AG20443 (cell line): ENCODE data around the gene ZNF581.

Experiments used
- DNase-seq: peaks from one replicate; pipeline ENCODE4 v3.0.0; 2012; ENCODE audit warnings: low spot score, mixed read lengths

ZNF581 gene

GRCh38 chr19:55643003-55643886 is at the start of gene ZNF581:
Gene ZNF581, plus strand, starts transcription at chr19:55643649. Its CDS starts 923 bp downstream, at chr19:55644572.
- peak; percentile 85 for DNase-seq

- no peak for DNase-seq
Measured at GRCh38 chr19:55594996-55595545, 48.4 kb upstream of the ZNF581 start.

GRCh38 chr19:55596304-55596703 is 47.1 kb upstream of the ZNF581 start:
- no peak for DNase-seq

- no peak for DNase-seq
Measured at GRCh38 chr19:55597501-55597921, 45.9 kb upstream of the ZNF581 start.

- no peak for DNase-seq
Measured at GRCh38 chr19:55598034-55598433, 45.4 kb upstream of the ZNF581 start.

GRCh38 chr19:55598719-55599467 is 44.6 kb upstream of the ZNF581 start:
- peak; percentile 90 for DNase-seq

GRCh38 chr19:55599468-55599841 is 44.0 kb upstream of the ZNF581 start, which contains the start of gene FIZ1:
Gene FIZ1, minus strand, starts transcription at chr19:55599517. Its CDS starts 1,652 bp downstream, at chr19:55597865.
- DNase-seq: peak; percentile 92

- DNase-seq: peak; percentile 89
Measured at GRCh38 chr19:55599842-55600661, 43.4 kb upstream of the ZNF581 start, which contains the start of gene ZNF524. Gene ZNF524, plus strand, starts transcription at chr19:55600288. Its CDS starts 1,825 bp downstream, at chr19:55602113.

GRCh38 chr19:55600662-55601028 is 42.8 kb upstream of the ZNF581 start:
- DNase-seq: no peak

- no peak for DNase-seq
Measured at GRCh38 chr19:55601084-55601483, 42.4 kb upstream of the ZNF581 start.

- no peak for DNase-seq
Measured at GRCh38 chr19:55602104-55603001, 41.1 kb upstream of the ZNF581 start.

GRCh38 chr19:55603115-55603514 is 40.3 kb upstream of the ZNF581 start:
- DNase-seq: no peak

- DNase-seq: no peak
Measured at GRCh38 chr19:55603581-55604292, 39.7 kb upstream of the ZNF581 start.

- peak; percentile 97 for DNase-seq
Measured at GRCh38 chr19:55605207-55605636, 38.2 kb upstream of the ZNF581 start.

GRCh38 chr19:55605637-55606470 is 37.6 kb upstream of the ZNF581 start, which contains the start of gene ZNF865:
Gene ZNF865, plus strand, starts transcription at chr19:55605647. Its CDS starts 7,972 bp downstream, at chr19:55613619.
- peak; percentile 82 for DNase-seq

GRCh38 chr19:55606471-55606787 is 37.0 kb upstream of the ZNF581 start:
- DNase-seq: no peak

- DNase-seq: no peak
Measured at GRCh38 chr19:55606817-55607216, 36.6 kb upstream of the ZNF581 start.

- DNase-seq: no peak
Measured at GRCh38 chr19:55609326-55609725, 34.1 kb upstream of the ZNF581 start.
